ENCODE measurements around the gene PRKAB2. TPM values are rescaled to one million over a fixed set of nuclear protein-coding genes. Genes with fewer than 3 reads are reported as not detected.

Gene PRKAB2
- total RNA-seq, 1 experiment from 2014 or later, result 8.1 TPM

GRCh38 chr1:147111381-147112130 lies 60.7 kb downstream of the PRKAB2 start:
- H4K20me1 ChIP-seq (ENCODE audit: insufficient read depth), result no peaks in the 10 kb centered on the region
- DNase-seq, result no peak
- no peak overlapping the region for H3K4me3 ChIP-seq
- intact Hi-C loops (cut with micrococcal nuclease; ENCODE audit: unreplicated experiment), result no loop called here
- H3K79me2 ChIP-seq (ENCODE audit: low read depth), result no peaks in the 10 kb centered on the region
- no peaks in the 10 kb centered on the region for H3K4me1 ChIP-seq (replicated peaks; ENCODE audit: insufficient read depth)
- POLR2A ChIA-PET (ENCODE audit: unreplicated experiment), result no interaction called here
- no peak overlapping the region for H2AFZ ChIP-seq
- H3K9me3 ChIP-seq (ENCODE audit: insufficient read depth, low read depth), result no peaks in the 10 kb centered on the region
- H3K27me3 ChIP-seq (ENCODE audit: insufficient read depth, low read depth), result peaks cover 16% of the 10 kb centered on the region; the same call in 1 of the 2 replicates
- H3F3A ChIP-seq (ENCODE audit: insufficient read depth, low read depth), result no peaks in the 10 kb centered on the region
- TF ChIP-seq EZH2 (IDR thresholded peaks at IDR 0.05; ENCODE audit: low read depth), result no peak
- no peak for TF ChIP-seq CTCF (conservative IDR thresholded peaks at IDR 0.05)
- no peaks in the 10 kb centered on the region for H3K36me3 ChIP-seq (ENCODE audit: low read depth)
- no peaks in the 10 kb centered on the region for H3K9me2 ChIP-seq (ENCODE audit: insufficient read depth)
- no TSS peak for BruUV-seq (replicated peaks)
- CTCF ChIA-PET, result no interaction called here
- H3K27ac ChIP-seq, result no peak overlapping the region
- no peak overlapping the region for H3K4me2 ChIP-seq

DNA sequence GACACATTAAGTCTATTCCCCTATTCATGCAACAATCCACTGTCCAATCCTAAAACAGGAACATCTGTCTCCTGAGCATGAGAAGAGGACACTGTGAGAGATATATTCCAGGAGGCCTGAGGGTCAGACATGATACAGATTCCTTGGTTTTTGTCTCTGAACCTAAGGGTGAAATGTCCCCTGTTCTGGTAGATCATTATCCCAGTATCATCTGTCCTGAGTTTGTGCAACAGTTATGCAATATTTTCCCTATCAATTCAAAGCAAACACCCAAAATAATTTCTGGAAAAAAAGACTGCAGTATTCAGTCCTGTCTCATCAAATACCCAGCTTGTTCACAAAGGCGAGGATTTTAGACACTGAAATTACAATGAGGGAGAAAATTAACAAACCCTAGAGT lies 61.4 kb downstream of the PRKAB2 start:
- Histone ChIP-seq H3K9me3 (ENCODE audit: insufficient read depth, low read depth) (no peaks in the 10 kb centered on the region), H3K27me3 (ENCODE audit: insufficient read depth, low read depth) (peaks cover 16% of the 10 kb centered on the region; the same call in 1 of the 2 replicates), H3K4me1 (replicated peaks; ENCODE audit: insufficient read depth) (no peaks in the 10 kb centered on the region), H4K20me1 (ENCODE audit: insufficient read depth) (no peaks in the 10 kb centered on the region), H3F3A (ENCODE audit: insufficient read depth, low read depth) (no peaks in the 10 kb centered on the region), H3K9me2 (ENCODE audit: insufficient read depth) (no peaks in the 10 kb centered on the region), H3K79me2 (ENCODE audit: low read depth) (no peaks in the 10 kb centered on the region), H2AFZ (no peak overlapping the region), H3K4me2 (no peak overlapping the region), H3K36me3 (ENCODE audit: low read depth) (no peaks in the 10 kb centered on the region), H3K4me3 (no peak overlapping the region), H3K27ac (no peak overlapping the region)
- no TSS peak for BruUV-seq (replicated peaks)
- ChIA-PET POLR2A (ENCODE audit: unreplicated experiment) (no interaction called here), CTCF (no interaction called here)
- DNase-seq, result no peak
- intact Hi-C loops (cut with micrococcal nuclease; ENCODE audit: unreplicated experiment), result no loop called here
- TF ChIP-seq CTCF (conservative IDR thresholded peaks at IDR 0.05) (no peak), EZH2 (IDR thresholded peaks at IDR 0.05; ENCODE audit: low read depth) (no peak)

DNA sequence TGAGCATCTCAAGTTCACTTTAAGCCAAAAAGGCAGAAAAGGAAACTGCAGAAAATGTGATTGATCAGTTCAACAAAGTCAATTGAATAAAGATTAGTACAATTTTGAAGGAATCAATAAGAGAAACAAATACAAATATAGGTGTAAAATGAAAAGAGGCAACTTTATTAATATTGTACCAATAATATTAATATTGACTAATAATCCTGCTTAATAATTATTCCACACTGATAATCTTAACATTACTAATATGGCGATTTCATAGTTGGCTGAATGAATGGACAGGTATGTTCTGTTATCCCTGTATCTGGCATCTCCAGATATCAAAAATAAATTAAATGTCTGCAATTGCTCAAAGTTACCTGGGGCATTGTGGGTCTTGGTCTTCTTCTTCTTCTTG lies 61.8 kb downstream of the PRKAB2 start:
- Histone ChIP-seq H3K9me3 (ENCODE audit: insufficient read depth, low read depth) (no peaks in the 10 kb centered on the region), H3K79me2 (ENCODE audit: low read depth) (no peaks in the 10 kb centered on the region), H3K9me2 (ENCODE audit: insufficient read depth) (no peaks in the 10 kb centered on the region), H3K36me3 (ENCODE audit: low read depth) (no peaks in the 10 kb centered on the region), H3F3A (ENCODE audit: insufficient read depth, low read depth) (no peaks in the 10 kb centered on the region), H3K4me3 (no peak overlapping the region), H3K4me1 (replicated peaks; ENCODE audit: insufficient read depth) (no peaks in the 10 kb centered on the region), H3K27me3 (ENCODE audit: insufficient read depth, low read depth) (peaks cover 16% of the 10 kb centered on the region; the same call in 1 of the 2 replicates), H4K20me1 (ENCODE audit: insufficient read depth) (no peaks in the 10 kb centered on the region), H3K4me2 (no peak overlapping the region), H3K27ac (no peak overlapping the region), H2AFZ (no peak overlapping the region)
- no peak for DNase-seq
- POLR2A ChIA-PET (ENCODE audit: unreplicated experiment), result no interaction called here
- intact Hi-C loops (cut with micrococcal nuclease; ENCODE audit: unreplicated experiment), result no loop called here
- no TSS peak for BruUV-seq (replicated peaks)
- no peak for TF ChIP-seq CTCF (conservative IDR thresholded peaks at IDR 0.05)
- no peak for TF ChIP-seq EZH2 (IDR thresholded peaks at IDR 0.05; ENCODE audit: low read depth)
- CTCF ChIA-PET, result no interaction called here

Measured in PC-9 (cell line).